Activated CD8-positive, alpha-beta T cell treated with anti-CD3 and anti-CD28 coated beads for 36 hours (primary cell): ENCODE data around the gene TAS2R3. TPM values are rescaled to one million over a fixed set of nuclear protein-coding genes. Genes with fewer than 3 reads are reported as not detected.

ENCODE experiments used
- ATAC-seq: fragments of 200-7000 bp; cut with Tn5 transposase; one replicate; pipeline ENCODE4 v1.10.0; 2021; ENCODE audit warnings: mild to moderate bottlenecking, moderate library complexity
- CTCF ChIA-PET: fragments of 350-600 bp; sonication (Branson Sonifier 250); formaldehyde crosslinking; loops from one replicate; lab custom pipeline; 2021; ENCODE audit warnings: antibody characterized with exemption; lab: Charles Lee
- POLR2A ChIA-PET: fragments of 350-600 bp; sonication (Branson Sonifier 250); formaldehyde crosslinking; loops from one replicate; lab custom pipeline; 2021; ENCODE audit warnings: antibody characterized with exemption; lab: Charles Lee
- DNase-seq: peaks from one replicate; pipeline ENCODE4 v3.0.0-alpha.2; 2020
- H3K27ac Mint-ChIP-seq: one replicate; pipeline ENCODE4 v1.8.0; 2021; ENCODE audit warnings: mild to moderate bottlenecking, mixed read lengths
- H3K27me3 Mint-ChIP-seq: one replicate; pipeline ENCODE4 v1.8.0; 2021; ENCODE audit warnings: mixed read lengths
- H3K36me3 Mint-ChIP-seq: one replicate; pipeline ENCODE4 v1.8.0; 2021; ENCODE audit warnings: low read depth, mixed read lengths
- H3K4me1 Mint-ChIP-seq: one replicate; pipeline ENCODE4 v1.8.0; 2021; ENCODE audit warnings: low read depth, mixed read lengths
- H3K4me3 Mint-ChIP-seq: one replicate; pipeline ENCODE4 v1.8.0; 2021; ENCODE audit warnings: mild to moderate bottlenecking, moderate library complexity, mixed read lengths
- H3K9me3 Mint-ChIP-seq: one replicate; pipeline ENCODE4 v1.8.0; 2021; ENCODE audit warnings: mixed read lengths
- CTCF ChIP-seq: fragments of 200-600 bp; IDR thresholded peaks from one replicate; pipeline ENCODE4 v1.8.0; 2022; ENCODE audit warnings: antibody characterized with exemption, mild to moderate bottlenecking
- intact Hi-C: fragments of 100-400 bp; cut with micrococcal nuclease; formaldehyde crosslinking; loops from one replicate; pipeline ENCODE4 v1.10.0; 2022
- total RNA-seq, 2 experiments: library from RNA; stranded (reverse); gene quantifications; one replicate each; pipeline ENCODE4 v1.2.3, GENCODE V29; 2021

The TAS2R3 gene
- 1 to 10 TPM in 1 of 2 experiments, under 1 TPM in 1; 0.94 to 1.0 TPM for total RNA-seq

DNA sequence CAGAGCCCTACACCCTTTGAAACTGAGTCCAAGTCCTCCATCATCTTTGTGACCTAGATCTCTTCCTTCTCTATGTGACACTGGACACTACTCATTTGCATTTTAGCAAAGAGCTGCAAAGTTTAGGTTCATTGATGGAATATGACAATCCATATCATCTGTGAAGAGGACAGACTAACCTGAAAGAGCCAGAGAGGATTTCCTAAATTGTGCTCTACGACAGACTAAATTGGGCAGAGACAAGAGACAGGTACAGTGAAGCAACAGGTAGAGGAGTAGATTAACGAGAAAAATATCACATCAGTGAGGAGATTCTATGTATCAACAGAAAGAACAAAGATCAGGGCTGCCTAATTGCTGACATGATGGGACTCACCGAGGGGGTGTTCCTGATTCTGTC, at the start of gene TAS2R3:
Gene TAS2R3, plus strand, starts transcription at position 301 of the 400 bp plus-strand sequence. Its CDS starts 62 bp downstream, at position 363.
- no peak for TF ChIP-seq CTCF
- Mint-ChIP-seq H3K36me3 (peaks cover 53% of the 10 kb centered on the region), H3K27me3 (no peaks in the 10 kb centered on the region), H3K4me3 (no peak within 1 kb of the TSS), H3K4me1 (no peaks in the 10 kb centered on the region), H3K27ac (no peak within 1 kb of the TSS), H3K9me3 (no peaks in the 10 kb centered on the region)
- POLR2A ChIA-PET = interaction anchor here (1.1 kb wide), 1 partner anchor 22 kb away, joined by 3 read pairs; no protein-coding TSS in a partner anchor
- DNase-seq (no peak), ATAC-seq (no peak)
- intact Hi-C loops = no loop called here
- CTCF ChIA-PET = interaction anchor here (1.1 to 1.8 kb wide), 4 partner anchors 10 to 109 kb away, joined by 4 to 6 read pairs (median 4); no protein-coding TSS in a partner anchor

- POLR2A ChIA-PET = interaction anchor here (1.1 to 1.6 kb wide), 2 partner anchors 12 to 14 kb away, joined by 3 to 4 read pairs; no protein-coding TSS in a partner anchor
- no peak for TF ChIP-seq CTCF
- peaks cover 3% of the 10 kb centered on the region for H3K4me1 Mint-ChIP-seq
- H3K4me3 Mint-ChIP-seq = no peak overlapping the region
- ATAC-seq = no peak
- H3K27me3 Mint-ChIP-seq = no peaks in the 10 kb centered on the region
- H3K36me3 Mint-ChIP-seq = no peaks in the 10 kb centered on the region
- DNase-seq = no peak
- no peaks in the 10 kb centered on the region for H3K9me3 Mint-ChIP-seq
- CTCF ChIA-PET = interaction anchor here (1.1 to 2.5 kb wide), 3 partner anchors 12 to 23 kb away, joined by 3 to 10 read pairs (median 7); partner anchors contain the start of gene SSBP1
- intact Hi-C loops = no loop called here
- no peak overlapping the region for H3K27ac Mint-ChIP-seq
These were observed 49.3 kb upstream of the TAS2R3 start for GRCh38 chr7:141714571-141714970.

- TF ChIP-seq CTCF = no peak
- POLR2A ChIA-PET = interaction anchor here (1.1 to 1.6 kb wide), 2 partner anchors 12 to 14 kb away, joined by 3 to 4 read pairs; no protein-coding TSS in a partner anchor
- H3K4me3 Mint-ChIP-seq = no peak overlapping the region
- no peak for DNase-seq
- ATAC-seq = no peak
- no peaks in the 10 kb centered on the region for H3K36me3 Mint-ChIP-seq
- intact Hi-C loops = no loop called here
- no peaks in the 10 kb centered on the region for H3K9me3 Mint-ChIP-seq
- no peaks in the 10 kb centered on the region for H3K27me3 Mint-ChIP-seq
- no peak overlapping the region for H3K27ac Mint-ChIP-seq
- CTCF ChIA-PET = interaction anchor here (1.0 to 2.5 kb wide), 4 partner anchors 11 to 27 kb away, joined by 3 to 10 read pairs (median 5); partner anchors contain the start of gene SSBP1
- H3K4me1 Mint-ChIP-seq = peaks cover 3% of the 10 kb centered on the region
These were observed 48.9 kb upstream of the TAS2R3 start for GRCh38 chr7:141715018-141715417.

- ATAC-seq (no peak), DNase-seq (no peak)
- no peaks in the 10 kb centered on the region for H3K9me3 Mint-ChIP-seq
- H3K27ac Mint-ChIP-seq = no peak overlapping the region
- H3K4me1 Mint-ChIP-seq = peaks cover 3% of the 10 kb centered on the region
- ChIA-PET POLR2A (interaction anchor here (1.0 to 1.6 kb wide), 2 partner anchors 10 to 22 kb away, joined by 3 to 4 read pairs; partner anchors contain the start of gene SSBP1), CTCF (interaction anchor here (1.0 to 2.5 kb wide), 7 partner anchors 10 to 183 kb away, joined by 3 to 10 read pairs (median 4); partner anchors contain the start of gene SSBP1)
- TF ChIP-seq CTCF = no peak
- H3K36me3 Mint-ChIP-seq = no peaks in the 10 kb centered on the region
- intact Hi-C loops = no loop called here
- no peak overlapping the region for H3K4me3 Mint-ChIP-seq
- no peaks in the 10 kb centered on the region for H3K27me3 Mint-ChIP-seq
These were observed 47.9 kb upstream of the TAS2R3 start for GRCh38 chr7:141715794-141716689.
